ENCODE measurements around the gene FLNB. TPM values are rescaled to one million over a fixed set of nuclear protein-coding genes. Genes with fewer than 3 reads are reported as not detected.
A peak's percentile ranks its signal among the peaks of the same experiment; 100 is the strongest.

FLNB gene
- total and polyA plus RNA-seq, 5 donors, result 22.9 to 44.9 (median 34.0) TPM

DNA sequence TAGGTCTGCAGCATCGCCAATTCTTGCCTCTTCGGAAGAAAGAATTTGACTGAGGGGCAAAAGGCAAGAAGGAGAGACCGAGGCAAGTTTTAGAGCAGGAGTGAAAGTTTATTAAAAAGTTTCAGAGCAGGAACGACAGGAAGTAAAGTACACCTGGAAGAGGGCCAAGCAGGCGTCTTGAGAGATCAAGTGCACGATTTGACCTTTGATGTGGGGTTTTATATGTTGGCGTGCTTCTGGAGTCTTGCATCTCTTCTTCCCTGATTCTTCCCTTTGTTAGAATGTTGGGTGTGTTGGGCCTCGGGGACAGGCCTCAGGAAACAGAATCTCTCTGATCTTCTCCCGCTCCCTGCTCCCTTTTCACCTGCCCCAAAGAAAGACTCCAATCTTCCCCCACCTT is 40.6 kb upstream of the FLNB start:
- H3K27me3 ChIP-seq (ENCODE audit: control insufficient read depth, insufficient read depth), result no peaks in the 10 kb centered on the region
- H3K4me3 ChIP-seq (ENCODE audit: low read length), result no peak overlapping the region
- intact Hi-C loops (cut with DNase I), result no loop called here
- WGBS, result 78% methylated on average over 9 of the region's 9 CpGs
- H3K27ac ChIP-seq (ENCODE audit: low read length), result no peak overlapping the region
- no peaks in the 10 kb centered on the region for H3K9me3 ChIP-seq (ENCODE audit: control insufficient read depth, low read length)
- peak in 2 of 3 donors; percentile 7 for DNase-seq
- no peaks in the 10 kb centered on the region for H3K4me1 ChIP-seq (ENCODE audit: control insufficient read depth, insufficient read depth, low read length)
- ATAC-seq, result no peak

DNA sequence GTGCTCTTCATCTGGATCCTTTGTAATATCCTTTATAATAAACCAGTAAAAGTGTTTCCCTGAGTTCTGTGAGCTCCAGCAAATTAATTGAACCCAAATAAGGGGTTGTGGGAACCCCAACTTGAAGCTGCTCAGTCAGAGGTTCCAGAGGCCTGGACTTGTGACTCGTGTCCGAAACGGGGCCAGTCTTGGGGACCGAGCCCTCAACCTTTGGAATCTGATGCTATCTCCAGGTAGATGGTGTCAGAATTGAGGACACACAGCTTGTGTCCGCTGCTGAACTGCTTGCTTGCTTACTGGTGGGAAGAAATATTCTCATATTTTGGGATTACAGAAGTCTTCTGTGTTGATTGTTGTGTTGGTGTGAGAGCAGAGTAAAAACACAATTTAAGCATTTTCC is 39.7 kb upstream of the FLNB start:
- Histone ChIP-seq H3K27ac (ENCODE audit: low read length) (no peak overlapping the region), H3K9me3 (ENCODE audit: control insufficient read depth, low read length) (no peaks in the 10 kb centered on the region), H3K4me1 (ENCODE audit: control insufficient read depth, insufficient read depth, low read length) (no peaks in the 10 kb centered on the region), H3K27me3 (ENCODE audit: control insufficient read depth, insufficient read depth) (no peaks in the 10 kb centered on the region), H3K4me3 (ENCODE audit: low read length) (no peak overlapping the region)
- 98% methylated on average over 5 of the region's 5 CpGs for WGBS
- no peak for ATAC-seq
- intact Hi-C loops (cut with DNase I), result no loop called here
- peak in 1 of 3 donors; percentile 7 for DNase-seq

DNA sequence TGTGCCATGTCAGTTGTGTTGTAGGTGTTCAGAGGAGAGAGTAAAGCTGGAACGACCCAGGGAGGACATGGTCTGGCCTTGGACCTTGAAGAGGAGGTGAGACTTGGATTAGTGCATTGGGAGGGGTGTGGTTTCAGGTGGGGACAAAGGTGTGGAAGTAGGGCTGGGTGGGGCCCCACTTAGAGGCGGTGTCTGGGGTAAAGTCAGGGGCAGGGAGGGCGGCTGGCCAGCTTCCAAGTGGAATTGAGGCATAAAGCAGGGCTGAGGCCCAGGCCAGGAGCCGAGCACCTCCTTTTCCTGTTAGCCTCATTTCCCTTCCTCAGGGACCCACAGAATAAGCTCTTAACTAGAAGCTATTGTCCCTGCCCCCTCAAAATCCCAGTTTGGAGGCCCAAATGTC is 36.2 kb upstream of the FLNB start:
- no peaks in the 10 kb centered on the region for H3K9me3 ChIP-seq (ENCODE audit: control insufficient read depth, low read length)
- H3K27ac ChIP-seq (ENCODE audit: low read length), result peak overlapping the region; percentile 26
- 67% methylated on average over 4 of the region's 4 CpGs for WGBS
- H3K4me3 ChIP-seq (ENCODE audit: low read length), result no peak overlapping the region
- no peaks in the 10 kb centered on the region for H3K4me1 ChIP-seq (ENCODE audit: control insufficient read depth, insufficient read depth, low read length)
- intact Hi-C loops (cut with DNase I), result no loop called here
- ATAC-seq (peak; percentile 10 to 25), DNase-seq (peak; percentile 42 to 76 (median 63))
- no peaks in the 10 kb centered on the region for H3K27me3 ChIP-seq (ENCODE audit: control insufficient read depth, insufficient read depth)

DNA sequence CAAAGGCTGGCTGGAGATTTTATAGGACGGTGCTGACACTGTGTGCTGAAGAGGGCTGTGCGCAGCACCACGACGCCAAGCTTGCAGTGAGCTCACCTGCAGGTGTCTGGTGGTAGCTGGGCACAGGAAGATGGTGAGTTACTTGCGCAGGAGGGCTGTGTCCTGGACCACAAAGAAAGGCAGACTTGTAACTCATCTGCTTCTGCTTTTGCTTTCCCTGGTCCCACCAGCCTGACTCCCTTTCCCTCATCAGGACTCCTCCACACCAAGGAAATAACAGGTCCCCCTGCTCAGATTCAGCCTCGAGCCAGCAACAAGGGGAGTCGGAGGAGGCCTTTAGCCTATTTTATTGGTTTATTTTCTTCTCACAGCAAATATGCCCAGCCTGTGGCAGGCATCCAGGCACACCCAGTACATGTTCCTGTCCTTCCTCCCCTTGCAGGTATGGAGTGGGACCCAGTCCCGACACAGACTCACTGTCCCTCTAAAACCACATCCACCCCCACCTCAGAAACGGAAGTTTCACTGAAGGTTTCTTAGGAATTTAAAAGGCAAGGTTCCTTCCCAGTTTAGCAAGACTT is 35.6 kb upstream of the FLNB start:
- Histone ChIP-seq H3K27me3 (ENCODE audit: control insufficient read depth, insufficient read depth) (no peaks in the 10 kb centered on the region), H3K27ac (ENCODE audit: low read length) (peak overlapping the region; percentile 16), H3K4me3 (ENCODE audit: low read length) (no peak overlapping the region), H3K4me1 (ENCODE audit: control insufficient read depth, insufficient read depth, low read length) (no peaks in the 10 kb centered on the region), H3K9me3 (ENCODE audit: control insufficient read depth, low read length) (no peaks in the 10 kb centered on the region)
- peak in 2 of 3 donors; percentile 20 for DNase-seq
- ATAC-seq, result no peak
- 73% methylated on average over 9 of the region's 9 CpGs for WGBS
- intact Hi-C loops (cut with DNase I), result no loop called here

DNA sequence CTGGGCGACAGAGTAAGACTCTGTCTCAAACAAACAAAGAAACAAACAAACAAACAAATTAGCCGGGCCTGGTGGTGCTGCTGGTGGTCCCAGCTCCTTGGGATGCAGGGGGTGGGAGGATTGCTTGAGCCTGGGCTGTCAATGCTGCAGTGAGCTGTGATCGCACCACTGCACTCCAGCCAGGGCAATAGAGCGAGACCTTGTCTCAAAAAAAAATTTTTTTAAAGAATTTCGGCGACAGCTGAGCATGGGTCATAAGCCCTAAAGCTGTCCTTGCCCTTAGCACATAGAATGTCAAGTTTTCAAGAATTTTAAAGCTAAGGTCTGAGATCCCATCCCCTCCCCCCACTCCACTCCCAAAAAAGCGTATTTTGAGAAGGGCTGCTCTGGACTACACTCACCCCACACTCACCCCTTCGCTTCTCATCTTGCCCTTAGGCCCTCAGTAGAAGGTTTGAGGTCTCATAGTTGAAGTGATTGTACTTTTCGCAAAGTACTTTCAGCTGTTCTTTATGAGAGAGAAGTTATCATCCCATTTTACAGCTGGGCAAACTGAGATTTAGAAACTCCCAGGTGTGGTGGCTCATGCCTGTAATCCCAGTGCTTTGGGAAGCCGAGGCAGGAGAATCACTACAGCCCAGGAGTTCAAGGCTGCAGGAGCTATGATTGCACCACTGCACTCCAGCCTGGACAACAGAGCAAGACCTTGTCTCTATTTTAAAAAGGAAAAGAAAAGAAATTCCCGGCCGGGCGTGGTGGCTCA is 34.3 kb upstream of the FLNB start:
- H3K4me3 ChIP-seq (ENCODE audit: low read length), result no peak overlapping the region
- no peak overlapping the region for H3K27ac ChIP-seq (ENCODE audit: low read length)
- no peaks in the 10 kb centered on the region for H3K27me3 ChIP-seq (ENCODE audit: control insufficient read depth, insufficient read depth)
- peak in 1 of 3 donors; percentile 13 for DNase-seq
- no peak for ATAC-seq
- WGBS, result 99% methylated on average over 13 of the region's 13 CpGs
- no peaks in the 10 kb centered on the region for H3K9me3 ChIP-seq (ENCODE audit: control insufficient read depth, low read length)
- intact Hi-C loops (cut with DNase I), result no loop called here
- no peaks in the 10 kb centered on the region for H3K4me1 ChIP-seq (ENCODE audit: control insufficient read depth, insufficient read depth, low read length)

DNA sequence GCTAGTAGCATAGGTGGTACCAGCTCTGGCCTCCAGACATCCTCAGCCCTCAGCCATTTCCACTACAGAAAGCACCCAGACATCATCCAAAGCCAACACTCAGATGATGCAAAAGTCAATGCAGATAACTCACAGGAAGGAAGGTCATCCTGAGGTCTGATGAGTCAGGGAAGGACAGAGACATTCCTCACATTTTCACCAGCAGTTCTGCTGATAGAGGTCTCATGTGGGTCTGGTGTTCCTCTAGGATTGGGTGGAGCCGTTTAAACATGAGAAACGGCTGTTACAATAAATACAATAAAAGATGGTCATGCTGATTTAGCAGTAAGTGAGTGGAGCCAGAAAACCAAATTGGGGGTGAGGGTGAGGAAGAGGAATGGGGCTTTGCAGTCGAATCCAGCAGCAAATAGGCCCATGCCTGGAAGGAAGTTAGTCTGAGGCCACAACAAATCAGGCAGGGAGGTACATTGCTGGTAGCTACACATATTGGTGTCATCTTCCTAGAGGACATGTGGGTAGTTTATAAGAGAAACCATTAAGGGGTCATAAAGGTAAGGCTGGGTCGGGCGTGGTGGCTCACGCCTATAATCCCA is 33.3 kb upstream of the FLNB start:
- 58% methylated on average over 6 of the region's 6 CpGs for WGBS
- no peaks in the 10 kb centered on the region for H3K27me3 ChIP-seq (ENCODE audit: control insufficient read depth, insufficient read depth)
- H3K9me3 ChIP-seq (ENCODE audit: control insufficient read depth, low read length), result no peaks in the 10 kb centered on the region
- no peak overlapping the region for H3K4me3 ChIP-seq (ENCODE audit: low read length)
- intact Hi-C loops (cut with DNase I), result no loop called here
- H3K27ac ChIP-seq (ENCODE audit: low read length), result no peak overlapping the region
- DNase-seq, result peak in 1 of 3 donors; percentile 16
- ATAC-seq, result peak; percentile 63 to 90
- H3K4me1 ChIP-seq (ENCODE audit: control insufficient read depth, insufficient read depth, low read length), result no peaks in the 10 kb centered on the region

DNA sequence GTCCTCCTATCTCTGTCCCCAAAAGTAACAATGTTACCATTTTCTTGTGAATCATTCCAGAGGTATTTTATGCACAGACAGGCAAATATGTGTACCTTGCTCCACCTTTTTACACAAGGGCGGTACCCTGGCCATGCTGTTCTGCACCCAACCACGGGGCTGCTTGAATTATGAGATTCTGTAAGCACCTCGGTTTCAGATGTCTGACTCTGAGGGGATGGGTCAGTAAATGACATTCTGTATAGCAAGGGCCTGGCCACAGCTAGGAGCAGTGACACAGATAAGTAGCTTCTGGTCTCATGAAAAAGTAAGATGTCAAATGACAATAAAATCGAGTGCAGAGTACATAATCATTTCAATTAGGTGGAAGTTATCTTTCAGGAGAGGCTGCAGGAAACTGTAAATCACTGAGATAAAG is 30.4 kb upstream of the FLNB start:
- 62% methylated on average over 4 of the region's 4 CpGs for WGBS
- Histone ChIP-seq H3K27ac (ENCODE audit: low read length) (peak overlapping the region; percentile 30), H3K27me3 (ENCODE audit: control insufficient read depth, insufficient read depth) (no peaks in the 10 kb centered on the region), H3K4me1 (ENCODE audit: control insufficient read depth, insufficient read depth, low read length) (no peaks in the 10 kb centered on the region), H3K4me3 (ENCODE audit: low read length) (no peak overlapping the region), H3K9me3 (ENCODE audit: control insufficient read depth, low read length) (no peaks in the 10 kb centered on the region)
- intact Hi-C loops (cut with DNase I), result no loop called here
- ATAC-seq (no peak), DNase-seq (peak in 1 of 3 donors; percentile 11)

DNA sequence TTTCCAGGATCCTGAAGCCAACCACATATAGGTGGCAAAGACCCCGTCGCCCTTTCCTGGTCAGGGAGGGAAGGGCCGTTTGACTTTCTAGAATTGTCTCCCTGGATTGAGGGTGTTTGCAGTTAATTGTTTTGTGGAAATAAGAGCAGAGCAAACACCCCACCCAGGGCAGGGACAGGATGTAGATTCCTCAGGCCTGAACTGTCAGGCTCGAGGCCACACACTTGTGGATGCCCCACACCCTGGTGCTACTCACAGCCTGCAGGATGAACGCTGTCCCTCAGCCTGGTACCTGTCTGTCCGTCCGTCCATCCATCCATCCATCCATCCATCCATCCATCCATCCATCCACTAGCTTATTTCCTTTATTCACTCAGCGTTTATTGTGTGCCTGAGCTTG is 29.9 kb upstream of the FLNB start:
- peak in 1 of 3 donors; percentile 62 for DNase-seq
- intact Hi-C loops (cut with DNase I), result no loop called here
- WGBS, result 64% methylated on average over 8 of the region's 8 CpGs
- H3K27ac ChIP-seq (ENCODE audit: low read length), result no peak overlapping the region
- ATAC-seq, result peak; percentile 52 to 54
- H3K9me3 ChIP-seq (ENCODE audit: control insufficient read depth, low read length), result no peaks in the 10 kb centered on the region
- peaks cover 4% of the 10 kb centered on the region for H3K4me1 ChIP-seq (ENCODE audit: control insufficient read depth, insufficient read depth, low read length)
- no peaks in the 10 kb centered on the region for H3K27me3 ChIP-seq (ENCODE audit: control insufficient read depth, insufficient read depth)
- no peak overlapping the region for H3K4me3 ChIP-seq (ENCODE audit: low read length)

DNA sequence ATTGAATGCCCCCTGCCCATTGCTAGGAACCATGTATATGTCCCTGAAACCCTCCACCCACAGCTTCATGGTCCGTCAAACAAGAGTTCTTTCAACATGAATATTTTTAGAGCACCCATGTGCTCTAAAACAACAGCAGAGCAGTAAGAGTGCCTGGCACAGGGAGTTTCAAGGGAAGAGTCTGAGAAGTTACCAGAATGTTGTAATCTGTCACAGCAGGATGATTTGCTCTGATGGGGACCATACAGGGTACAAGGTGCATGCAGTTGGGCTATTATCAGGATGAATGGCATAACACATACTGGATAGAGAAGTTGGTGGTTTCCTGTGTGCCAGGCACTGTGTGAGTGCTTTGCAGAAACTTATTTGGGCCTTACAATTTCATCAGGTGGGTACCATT is 27.8 kb upstream of the FLNB start:
- 81% methylated on average over 1 of the region's 1 CpG for WGBS
- peaks cover 10% of the 10 kb centered on the region for H3K4me1 ChIP-seq (ENCODE audit: control insufficient read depth, insufficient read depth, low read length)
- no peak for ATAC-seq
- DNase-seq, result peak in 1 of 3 donors; percentile 4
- intact Hi-C loops (cut with DNase I), result no loop called here
- H3K4me3 ChIP-seq (ENCODE audit: low read length), result no peak overlapping the region
- no peaks in the 10 kb centered on the region for H3K27me3 ChIP-seq (ENCODE audit: control insufficient read depth, insufficient read depth)
- H3K9me3 ChIP-seq (ENCODE audit: control insufficient read depth, low read length), result no peaks in the 10 kb centered on the region
- no peak overlapping the region for H3K27ac ChIP-seq (ENCODE audit: low read length)

DNA sequence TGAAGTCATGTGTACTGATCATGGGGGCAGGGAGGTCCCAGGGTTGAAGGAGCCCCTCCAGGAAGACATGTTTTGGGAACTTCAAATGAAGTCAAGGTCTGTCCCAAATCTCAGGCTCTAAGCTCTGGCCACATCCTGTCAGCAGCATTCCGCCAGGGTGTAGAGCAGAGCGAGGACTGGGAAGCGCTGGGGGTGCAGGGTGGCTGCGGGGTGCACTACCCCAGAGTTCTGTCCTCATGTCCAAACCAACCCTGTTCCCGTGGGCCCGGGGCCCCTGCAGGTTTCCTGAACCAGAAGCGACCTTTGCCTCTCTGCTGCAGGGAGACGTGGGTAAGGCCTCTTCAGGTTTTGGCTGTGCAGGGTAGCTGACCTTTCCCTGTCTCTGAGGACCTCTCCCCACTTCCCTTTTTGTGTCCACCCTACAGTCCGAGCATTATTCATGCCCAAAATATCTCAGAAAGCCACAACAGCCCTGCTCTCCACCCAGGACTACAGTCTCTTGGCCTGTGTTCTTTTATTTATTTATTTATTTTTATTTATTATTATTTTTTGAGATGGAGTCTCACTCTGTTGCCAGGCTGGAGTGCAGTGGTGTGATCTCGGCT is 26.6 kb upstream of the FLNB start:
- intact Hi-C loops (cut with DNase I), result no loop called here
- H3K4me1 ChIP-seq (ENCODE audit: control insufficient read depth, insufficient read depth, low read length), result peaks cover 10% of the 10 kb centered on the region
- H3K9me3 ChIP-seq (ENCODE audit: control insufficient read depth, low read length), result no peaks in the 10 kb centered on the region
- no peak overlapping the region for H3K27ac ChIP-seq (ENCODE audit: low read length)
- WGBS, result 81% methylated on average over 10 of the region's 10 CpGs
- H3K27me3 ChIP-seq (ENCODE audit: control insufficient read depth, insufficient read depth), result no peaks in the 10 kb centered on the region
- no peak for ATAC-seq
- peak in 1 of 3 donors; percentile 12 for DNase-seq
- H3K4me3 ChIP-seq (ENCODE audit: low read length), result no peak overlapping the region

All from right cardiac atrium (tissue), 5 donors.